Activated naive CD8-positive, alpha-beta T cell treated with anti-CD3 and anti-CD28 coated beads, Interleukin-2, amount 50 U/mL, for 24 hours (primary cell): ENCODE results near the gene PTCSC3.
A peak's percentile ranks its signal among the peaks of the same experiment; 100 is the strongest.

Experiments used
- ATAC-seq: fragments of 150-1000 bp; cut with Tn5 transposase; one replicate; pipeline ENCODE4 v1.10.0; 2021
- DNase-seq: peaks from one replicate; pipeline ENCODE4 v3.0.0; 2021
- H3K27ac Mint-ChIP-seq: one replicate; pipeline ENCODE4 v1.8.0; 2021; ENCODE audit warnings: mild to moderate bottlenecking, mixed read lengths
- H3K27me3 Mint-ChIP-seq: one replicate; pipeline ENCODE4 v1.8.0; 2021; ENCODE audit warnings: mixed read lengths
- H3K36me3 Mint-ChIP-seq: one replicate; pipeline ENCODE4 v1.8.0; 2021; ENCODE audit warnings: low read depth, mixed read lengths
- H3K4me1 Mint-ChIP-seq: one replicate; pipeline ENCODE4 v1.8.0; 2021; ENCODE audit warnings: mixed read lengths
- H3K4me3 Mint-ChIP-seq: one replicate; pipeline ENCODE4 v1.8.0; 2021; ENCODE audit warnings: mild to moderate bottlenecking, moderate library complexity, mixed read lengths
- H3K9me3 Mint-ChIP-seq: one replicate; pipeline ENCODE4 v1.8.0; 2021; ENCODE audit warnings: mixed read lengths

PTCSC3 gene

DNA sequence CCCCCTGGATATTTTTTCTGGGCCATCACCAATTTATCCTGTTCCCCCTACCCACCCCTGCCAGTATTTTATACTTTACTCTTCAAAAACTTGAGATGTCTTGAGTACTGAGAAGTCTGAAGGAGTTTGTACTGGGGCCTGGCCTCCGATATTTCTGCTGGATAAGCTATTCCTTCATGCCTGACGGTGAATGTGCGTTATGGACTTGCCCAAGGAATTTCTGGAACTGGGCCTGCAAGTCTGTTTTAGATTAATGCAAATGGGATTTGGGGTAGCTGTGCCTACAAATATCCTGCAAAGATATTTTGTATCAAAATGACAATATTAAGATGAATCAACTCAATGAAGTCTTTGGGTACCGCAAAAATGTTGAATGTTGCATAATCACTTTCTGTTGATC lies at the start of gene PTCSC3:
TSS of gene PTCSC3 (minus strand) at position 199 of the 400 bp plus-strand sequence.
- Mint-ChIP-seq H3K27ac (no peak within 1 kb of the TSS), H3K36me3 (no peaks in the 10 kb centered on the region), H3K27me3 (peaks cover 10% of the 10 kb centered on the region), H3K9me3 (no peaks in the 10 kb centered on the region), H3K4me1 (no peaks in the 10 kb centered on the region), H3K4me3 (no peak within 1 kb of the TSS)
- DNase-seq (no peak), ATAC-seq (no peak)

DNA sequence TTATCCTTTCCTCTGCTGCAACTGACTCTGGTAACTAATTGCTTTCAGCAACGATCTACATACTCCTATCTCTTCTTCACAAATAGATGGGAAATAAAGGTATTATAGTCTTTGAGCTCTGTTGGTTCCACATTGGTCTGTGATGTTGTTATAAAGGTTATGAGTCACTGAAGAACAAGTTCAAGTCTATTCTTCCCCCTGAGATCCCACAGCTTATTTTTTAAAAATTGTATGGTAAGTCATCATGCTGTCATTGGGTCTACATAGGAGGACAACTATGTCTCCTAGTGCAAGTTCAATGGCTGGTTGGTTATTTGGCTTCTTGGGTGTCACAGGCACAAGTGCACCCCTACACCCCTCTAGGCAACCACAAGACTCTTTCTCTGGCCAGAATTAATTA lies 49.6 kb upstream of the PTCSC3 start:
- H3K4me1 Mint-ChIP-seq = no peaks in the 10 kb centered on the region
- no peaks in the 10 kb centered on the region for H3K9me3 Mint-ChIP-seq
- no peak overlapping the region for H3K4me3 Mint-ChIP-seq
- peaks cover 8% of the 10 kb centered on the region for H3K27me3 Mint-ChIP-seq
- no peak overlapping the region for H3K27ac Mint-ChIP-seq
- DNase-seq = no peak
- H3K36me3 Mint-ChIP-seq = no peaks in the 10 kb centered on the region
- no peak for ATAC-seq

GRCh38 chr14:36224176-36224575 lies 47.7 kb upstream of the PTCSC3 start:
- ATAC-seq (no peak), DNase-seq (no peak)
- peaks cover 4% of the 10 kb centered on the region for H3K27me3 Mint-ChIP-seq
- no peak overlapping the region for H3K4me3 Mint-ChIP-seq
- H3K27ac Mint-ChIP-seq = no peak overlapping the region
- H3K9me3 Mint-ChIP-seq = no peaks in the 10 kb centered on the region
- no peaks in the 10 kb centered on the region for H3K4me1 Mint-ChIP-seq
- H3K36me3 Mint-ChIP-seq = no peaks in the 10 kb centered on the region

- DNase-seq (no peak), ATAC-seq (no peak)
- Mint-ChIP-seq H3K27ac (no peak overlapping the region), H3K4me1 (no peaks in the 10 kb centered on the region), H3K9me3 (no peaks in the 10 kb centered on the region), H3K36me3 (no peaks in the 10 kb centered on the region), H3K4me3 (no peak overlapping the region), H3K27me3 (peaks cover 4% of the 10 kb centered on the region)
Measured at GRCh38 chr14:36223558-36223957, 47.0 kb upstream of the PTCSC3 start.

- Mint-ChIP-seq H3K4me3 (no peak overlapping the region), H3K36me3 (no peaks in the 10 kb centered on the region), H3K27ac (no peak overlapping the region), H3K4me1 (peaks cover 2% of the 10 kb centered on the region), H3K27me3 (peaks cover 6% of the 10 kb centered on the region), H3K9me3 (no peaks in the 10 kb centered on the region)
- no peak for ATAC-seq
- DNase-seq = no peak
Measured at GRCh38 chr14:36222952-36223468, 46.5 kb upstream of the PTCSC3 start.

DNA sequence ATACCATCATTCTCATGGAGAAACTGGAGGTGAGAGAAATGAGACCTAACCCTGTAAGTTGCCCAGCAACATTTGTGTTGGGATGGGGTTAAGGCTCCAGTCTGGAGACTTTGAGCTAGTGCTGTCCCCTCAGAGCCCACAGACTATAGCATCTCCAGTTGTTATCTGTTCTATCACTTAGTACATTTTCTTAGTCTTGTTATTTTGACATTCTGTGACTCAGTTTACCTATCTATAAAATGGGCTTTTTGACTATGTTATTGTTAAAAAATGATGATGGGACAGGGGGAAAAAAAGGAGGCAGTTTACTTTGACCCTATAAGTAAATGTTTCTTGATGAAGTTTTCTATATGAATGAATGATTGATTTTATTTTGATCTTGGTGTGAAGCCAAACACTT lies 45.8 kb upstream of the PTCSC3 start:
- Mint-ChIP-seq H3K27ac (no peak overlapping the region), H3K9me3 (no peaks in the 10 kb centered on the region), H3K36me3 (no peaks in the 10 kb centered on the region), H3K27me3 (peaks cover 9% of the 10 kb centered on the region), H3K4me3 (no peak overlapping the region), H3K4me1 (peaks cover 5% of the 10 kb centered on the region)
- no peak for ATAC-seq
- DNase-seq = no peak

GRCh38 chr14:36221112-36221511 lies 44.6 kb upstream of the PTCSC3 start:
- Mint-ChIP-seq H3K9me3 (no peaks in the 10 kb centered on the region), H3K27me3 (peaks cover 16% of the 10 kb centered on the region), H3K4me3 (no peak overlapping the region), H3K4me1 (peaks cover 14% of the 10 kb centered on the region), H3K27ac (no peak overlapping the region), H3K36me3 (no peaks in the 10 kb centered on the region)
- ATAC-seq = no peak
- DNase-seq = no peak

DNA sequence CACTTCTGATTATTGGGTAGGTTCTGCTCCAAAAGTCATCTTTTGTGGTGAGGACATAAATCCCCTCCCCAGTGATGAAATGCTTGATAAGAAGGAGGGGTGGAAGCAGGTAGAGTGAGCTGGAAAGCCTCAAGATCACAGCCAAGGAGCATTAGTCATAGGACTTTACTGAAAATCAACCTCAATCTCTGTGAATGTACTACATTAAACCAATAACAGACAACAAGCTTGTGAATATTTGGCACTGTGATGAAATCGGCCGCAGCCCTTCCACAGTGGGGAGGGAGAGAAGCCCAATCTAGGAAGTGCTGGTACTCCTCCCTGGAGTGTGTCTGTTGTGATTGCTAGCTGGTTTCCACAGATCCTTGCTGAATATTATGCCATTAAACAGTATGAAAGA lies 41.2 kb upstream of the PTCSC3 start:
- H3K36me3 Mint-ChIP-seq = no peaks in the 10 kb centered on the region
- no peaks in the 10 kb centered on the region for H3K9me3 Mint-ChIP-seq
- ATAC-seq = peak; percentile 77
- no peak overlapping the region for H3K27ac Mint-ChIP-seq
- no peak overlapping the region for H3K4me3 Mint-ChIP-seq
- peaks cover 23% of the 10 kb centered on the region for H3K4me1 Mint-ChIP-seq
- no peak for DNase-seq
- H3K27me3 Mint-ChIP-seq = peaks cover 27% of the 10 kb centered on the region

GRCh38 chr14:36217027-36217426 lies 40.5 kb upstream of the PTCSC3 start:
- Mint-ChIP-seq H3K4me1 (peaks cover 29% of the 10 kb centered on the region), H3K9me3 (no peaks in the 10 kb centered on the region)
- ATAC-seq = peak; percentile 21

DNA sequence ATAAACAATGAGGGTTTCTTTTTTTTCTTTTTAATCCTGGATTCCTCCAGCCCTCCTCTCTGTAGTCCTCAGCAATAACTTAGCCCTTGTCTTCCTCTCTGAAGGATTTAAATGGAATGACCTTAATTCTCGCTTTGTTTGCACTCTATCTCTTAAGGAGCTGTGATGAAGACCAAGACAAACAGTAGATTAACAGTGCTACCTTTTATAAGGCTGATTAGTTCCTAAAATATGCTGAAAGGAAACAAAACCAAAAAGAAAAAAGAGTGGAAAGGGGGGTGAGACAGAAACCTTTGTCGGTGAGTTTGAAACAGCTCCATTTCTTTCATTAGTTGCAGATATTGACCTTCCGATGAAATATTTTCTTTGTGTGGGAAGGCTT lies 38.7 kb upstream of the PTCSC3 start:
- no peak overlapping the region for H3K27ac Mint-ChIP-seq
- peaks cover 25% of the 10 kb centered on the region for H3K27me3 Mint-ChIP-seq
- no peak for DNase-seq
- H3K4me1 Mint-ChIP-seq = peaks cover 30% of the 10 kb centered on the region
- no peak overlapping the region for H3K4me3 Mint-ChIP-seq
- no peaks in the 10 kb centered on the region for H3K9me3 Mint-ChIP-seq
- no peak for ATAC-seq
- no peaks in the 10 kb centered on the region for H3K36me3 Mint-ChIP-seq

More at GRCh38 chr14:36217027-36217426, 40.5 kb upstream of the PTCSC3 start:
- H3K36me3 Mint-ChIP-seq = no peaks in the 10 kb centered on the region
- peaks cover 25% of the 10 kb centered on the region for H3K27me3 Mint-ChIP-seq
- no peak for DNase-seq
- no peak overlapping the region for H3K27ac Mint-ChIP-seq
- no peak overlapping the region for H3K4me3 Mint-ChIP-seq

GRCh38 chr14:36214476-36215216 lies 38.1 kb upstream of the PTCSC3 start:
- DNase-seq (no peak), ATAC-seq (no peak)
- Mint-ChIP-seq H3K9me3 (no peaks in the 10 kb centered on the region), H3K36me3 (no peaks in the 10 kb centered on the region), H3K27ac (no peak overlapping the region), H3K27me3 (peaks cover 27% of the 10 kb centered on the region), H3K4me1 (peaks cover 30% of the 10 kb centered on the region), H3K4me3 (no peak overlapping the region)

DNA sequence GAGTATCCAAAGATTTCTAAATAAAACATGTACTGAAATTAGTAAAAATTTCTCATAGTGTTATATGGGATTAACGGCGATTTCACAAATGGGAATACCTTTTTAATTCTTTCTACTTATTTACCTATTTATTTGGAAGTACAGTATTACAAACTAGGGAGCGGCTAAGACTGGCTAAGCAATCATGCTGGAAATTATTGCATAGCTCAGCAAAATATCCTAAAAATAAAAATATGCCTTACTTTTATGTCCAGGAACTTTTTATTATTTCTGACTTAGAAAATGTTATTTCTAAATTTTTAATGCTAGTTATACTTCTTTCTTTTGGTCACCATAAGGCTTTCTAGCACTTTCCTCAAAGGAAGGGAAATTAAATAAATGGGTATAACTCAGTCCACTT lies 36.5 kb upstream of the PTCSC3 start:
- peaks cover 28% of the 10 kb centered on the region for H3K4me1 Mint-ChIP-seq
- no peak overlapping the region for H3K4me3 Mint-ChIP-seq
- no peak for ATAC-seq
- DNase-seq = no peak
- H3K27me3 Mint-ChIP-seq = peaks cover 30% of the 10 kb centered on the region
- peak overlapping the region; percentile 70 for H3K27ac Mint-ChIP-seq
- H3K9me3 Mint-ChIP-seq = no peaks in the 10 kb centered on the region
- no peaks in the 10 kb centered on the region for H3K36me3 Mint-ChIP-seq

- Mint-ChIP-seq H3K27me3 (peaks cover 29% of the 10 kb centered on the region), H3K4me3 (no peak overlapping the region), H3K36me3 (no peaks in the 10 kb centered on the region), H3K4me1 (peaks cover 27% of the 10 kb centered on the region), H3K27ac (peak overlapping the region; percentile 70), H3K9me3 (no peaks in the 10 kb centered on the region)
- peak; percentile 89 for ATAC-seq
- DNase-seq = no peak
Measured at GRCh38 chr14:36212577-36212976, 36.1 kb upstream of the PTCSC3 start.

- no peak overlapping the region for H3K27ac Mint-ChIP-seq
- H3K4me3 Mint-ChIP-seq = no peak overlapping the region
- no peak for DNase-seq
- H3K9me3 Mint-ChIP-seq = no peaks in the 10 kb centered on the region
- H3K4me1 Mint-ChIP-seq = peaks cover 14% of the 10 kb centered on the region
- H3K27me3 Mint-ChIP-seq = peaks cover 13% of the 10 kb centered on the region
- H3K36me3 Mint-ChIP-seq = no peaks in the 10 kb centered on the region
- ATAC-seq = no peak
Measured at GRCh38 chr14:36208690-36209278, 32.3 kb upstream of the PTCSC3 start.

DNA sequence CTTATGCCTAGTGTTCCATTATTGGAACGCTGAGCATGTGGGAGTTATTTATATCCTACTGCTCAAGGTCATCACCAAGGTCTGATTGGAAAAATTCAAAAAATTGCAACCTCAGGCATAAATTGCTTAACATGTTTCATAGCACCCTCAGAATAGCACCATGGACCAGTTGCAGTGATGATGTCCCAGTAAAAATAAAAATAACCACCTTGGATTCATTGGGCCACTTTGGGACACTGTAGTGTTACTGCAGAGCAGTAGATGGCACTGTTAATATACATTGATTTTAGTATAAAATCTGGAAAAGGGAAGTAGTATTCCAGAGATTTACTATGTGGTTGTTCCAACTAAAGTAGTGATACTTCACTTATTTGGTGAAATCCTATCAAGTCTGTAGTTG lies 31.0 kb upstream of the PTCSC3 start:
- DNase-seq (no peak), ATAC-seq (no peak)
- H3K27me3 Mint-ChIP-seq = peaks cover 9% of the 10 kb centered on the region
- H3K27ac Mint-ChIP-seq = no peak overlapping the region
- H3K36me3 Mint-ChIP-seq = no peaks in the 10 kb centered on the region
- no peaks in the 10 kb centered on the region for H3K9me3 Mint-ChIP-seq
- H3K4me1 Mint-ChIP-seq = peaks cover 6% of the 10 kb centered on the region
- no peak overlapping the region for H3K4me3 Mint-ChIP-seq
